HEK293 (cell line): ENCODE results near the gene CLCA1.
A peak's percentile ranks its signal among the peaks of the same experiment; 100 is the strongest.
"Not testable (repeated sequence)": the region's sequence is repeated elsewhere in the genome, so short reads cannot be mapped to it uniquely, and the experiment has no call there.

ENCODE experiments used
- ATF2 ChIP-seq: fragments of 450-650 bp; formaldehyde crosslinking; IDR thresholded peaks from 2 replicates; pipeline ENCODE4 v1.5.1; 2016; ENCODE audit warnings: missing biosample characterization, missing genetic modification characterization, low read depth
- MYNN ChIP-seq: fragments of 450-650 bp; formaldehyde crosslinking; IDR thresholded peaks from 2 replicates; pipeline ENCODE4 v1.5.1; 2016; ENCODE audit warnings: missing biosample characterization, missing genetic modification characterization, borderline replicate concordance
- PRDM1 ChIP-seq: fragments of 450-650 bp; formaldehyde crosslinking; IDR thresholded peaks from 2 replicates; pipeline ENCODE4; 2016; ENCODE audit warnings: missing biosample characterization, missing genetic modification characterization
- SCRT2 ChIP-seq: fragments of 450-650 bp; formaldehyde crosslinking; IDR thresholded peaks from 2 replicates; pipeline ENCODE4 v1.5.1; 2016; ENCODE audit warnings: missing biosample characterization, missing genetic modification characterization
- TCF7L2 ChIP-seq: IDR thresholded peaks from 2 replicates; pipeline ENCODE4 v1.6.1; 2011; ENCODE audit warnings: low read depth, mild to moderate bottlenecking, inconsistent platforms, low read length, moderate library complexity, borderline replicate concordance
- YY1 ChIP-seq: fragments of 450-650 bp; formaldehyde crosslinking; IDR thresholded peaks from 2 replicates; pipeline ENCODE4 v1.5.1; 2018; ENCODE audit warnings: missing biosample characterization, missing genetic modification characterization
- ZBTB8A ChIP-seq: fragments of 450-650 bp; formaldehyde crosslinking; IDR thresholded peaks from 2 replicates; pipeline ENCODE4 v1.5.1; 2016; ENCODE audit warnings: missing biosample characterization, missing genetic modification characterization
- TF ChIP-seq, protein P1 (sequence below): fragments of 450-650 bp; formaldehyde crosslinking; IDR thresholded peaks from 2 replicates; pipeline ENCODE4 v1.5.1; 2016; ENCODE audit warnings: missing biosample characterization, missing genetic modification characterization
- TF ChIP-seq, protein P2 (sequence below): fragments of 450-650 bp; formaldehyde crosslinking; IDR thresholded peaks from 2 replicates; pipeline ENCODE4 v1.5.1; 2016; ENCODE audit warnings: missing biosample characterization, missing genetic modification characterization

- TF ChIP-seq YY1 (tag by site-specific recombination); MYNN (tag by site-specific recombination); PRDM1; ATF2 (tag by site-specific recombination); TCF7L2; ZBTB8A (tag by site-specific recombination): not testable (repeated sequence)
- TF ChIP-seq, protein P1, sequence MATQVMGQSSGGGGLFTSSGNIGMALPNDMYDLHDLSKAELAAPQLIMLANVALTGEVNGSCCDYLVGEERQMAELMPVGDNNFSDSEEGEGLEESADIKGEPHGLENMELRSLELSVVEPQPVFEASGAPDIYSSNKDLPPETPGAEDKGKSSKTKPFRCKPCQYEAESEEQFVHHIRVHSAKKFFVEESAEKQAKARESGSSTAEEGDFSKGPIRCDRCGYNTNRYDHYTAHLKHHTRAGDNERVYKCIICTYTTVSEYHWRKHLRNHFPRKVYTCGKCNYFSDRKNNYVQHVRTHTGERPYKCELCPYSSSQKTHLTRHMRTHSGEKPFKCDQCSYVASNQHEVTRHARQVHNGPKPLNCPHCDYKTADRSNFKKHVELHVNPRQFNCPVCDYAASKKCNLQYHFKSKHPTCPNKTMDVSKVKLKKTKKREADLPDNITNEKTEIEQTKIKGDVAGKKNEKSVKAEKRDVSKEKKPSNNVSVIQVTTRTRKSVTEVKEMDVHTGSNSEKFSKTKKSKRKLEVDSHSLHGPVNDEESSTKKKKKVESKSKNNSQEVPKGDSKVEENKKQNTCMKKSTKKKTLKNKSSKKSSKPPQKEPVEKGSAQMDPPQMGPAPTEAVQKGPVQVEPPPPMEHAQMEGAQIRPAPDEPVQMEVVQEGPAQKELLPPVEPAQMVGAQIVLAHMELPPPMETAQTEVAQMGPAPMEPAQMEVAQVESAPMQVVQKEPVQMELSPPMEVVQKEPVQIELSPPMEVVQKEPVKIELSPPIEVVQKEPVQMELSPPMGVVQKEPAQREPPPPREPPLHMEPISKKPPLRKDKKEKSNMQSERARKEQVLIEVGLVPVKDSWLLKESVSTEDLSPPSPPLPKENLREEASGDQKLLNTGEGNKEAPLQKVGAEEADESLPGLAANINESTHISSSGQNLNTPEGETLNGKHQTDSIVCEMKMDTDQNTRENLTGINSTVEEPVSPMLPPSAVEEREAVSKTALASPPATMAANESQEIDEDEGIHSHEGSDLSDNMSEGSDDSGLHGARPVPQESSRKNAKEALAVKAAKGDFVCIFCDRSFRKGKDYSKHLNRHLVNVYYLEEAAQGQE (tag by site-specific recombination), result not testable (repeated sequence)
- TF ChIP-seq, protein P2, sequence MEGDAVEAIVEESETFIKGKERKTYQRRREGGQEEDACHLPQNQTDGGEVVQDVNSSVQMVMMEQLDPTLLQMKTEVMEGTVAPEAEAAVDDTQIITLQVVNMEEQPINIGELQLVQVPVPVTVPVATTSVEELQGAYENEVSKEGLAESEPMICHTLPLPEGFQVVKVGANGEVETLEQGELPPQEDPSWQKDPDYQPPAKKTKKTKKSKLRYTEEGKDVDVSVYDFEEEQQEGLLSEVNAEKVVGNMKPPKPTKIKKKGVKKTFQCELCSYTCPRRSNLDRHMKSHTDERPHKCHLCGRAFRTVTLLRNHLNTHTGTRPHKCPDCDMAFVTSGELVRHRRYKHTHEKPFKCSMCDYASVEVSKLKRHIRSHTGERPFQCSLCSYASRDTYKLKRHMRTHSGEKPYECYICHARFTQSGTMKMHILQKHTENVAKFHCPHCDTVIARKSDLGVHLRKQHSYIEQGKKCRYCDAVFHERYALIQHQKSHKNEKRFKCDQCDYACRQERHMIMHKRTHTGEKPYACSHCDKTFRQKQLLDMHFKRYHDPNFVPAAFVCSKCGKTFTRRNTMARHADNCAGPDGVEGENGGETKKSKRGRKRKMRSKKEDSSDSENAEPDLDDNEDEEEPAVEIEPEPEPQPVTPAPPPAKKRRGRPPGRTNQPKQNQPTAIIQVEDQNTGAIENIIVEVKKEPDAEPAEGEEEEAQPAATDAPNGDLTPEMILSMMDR (tag by site-specific recombination), result not testable (repeated sequence)
- TF ChIP-seq SCRT2, result 0 out of 2 replicates have a peak, but pooled peaks have one; percentile 30
Measured at GRCh38 chr1:86502125-86502646, 33.5 kb downstream of the CLCA1 start.
